HL-60 (cell line): ENCODE results near the gene MAP7D2.

Experiments used
- POLR2AphosphoS5 ChIP-seq: IDR thresholded peaks from 2 replicates; pipeline ENCODE4 v1.6.1; 2012; ENCODE audit warnings: low read depth
- SPI1 ChIP-seq: IDR thresholded peaks from 2 replicates; pipeline ENCODE4 v1.6.1; 2012; ENCODE audit warnings: low read depth, mild to moderate bottlenecking, borderline replicate concordance
- TF ChIP-seq, protein P1 (sequence below): IDR thresholded peaks from 2 replicates; pipeline ENCODE4 v1.6.1; 2012; ENCODE audit warnings: low read depth; ENCODE audit not compliant: insufficient replicate concordance
- TF ChIP-seq, protein P2 (sequence below): IDR thresholded peaks from one replicate; pipeline ENCODE4 v1.5.1; 2011; ENCODE audit warnings: low read length, control low read depth, inconsistent platforms; ENCODE audit not compliant: insufficient read depth

DNA sequence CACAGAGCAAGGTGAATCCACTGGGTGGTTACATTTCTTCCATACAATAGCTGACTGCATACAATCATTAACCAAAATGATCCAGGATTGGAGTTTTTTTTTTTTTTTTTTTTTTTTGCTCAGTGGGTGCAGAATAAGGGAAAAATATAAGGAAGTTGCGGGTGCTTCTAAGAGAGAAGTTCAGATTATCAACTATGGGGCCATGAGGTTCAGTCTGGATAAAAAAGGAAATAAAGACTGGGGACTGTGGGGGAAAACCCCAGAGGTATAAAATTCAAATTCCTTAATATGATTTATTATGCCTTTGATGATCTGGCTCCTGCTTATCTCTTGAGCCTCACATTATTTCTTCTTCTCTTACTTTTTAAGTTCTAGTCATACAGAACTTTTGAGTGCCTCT lies 30.9 kb upstream of the MAP7D2 start:
- TF ChIP-seq POLR2AphosphoS5 (no peak), SPI1 (no peak)
- TF ChIP-seq, protein P1, sequence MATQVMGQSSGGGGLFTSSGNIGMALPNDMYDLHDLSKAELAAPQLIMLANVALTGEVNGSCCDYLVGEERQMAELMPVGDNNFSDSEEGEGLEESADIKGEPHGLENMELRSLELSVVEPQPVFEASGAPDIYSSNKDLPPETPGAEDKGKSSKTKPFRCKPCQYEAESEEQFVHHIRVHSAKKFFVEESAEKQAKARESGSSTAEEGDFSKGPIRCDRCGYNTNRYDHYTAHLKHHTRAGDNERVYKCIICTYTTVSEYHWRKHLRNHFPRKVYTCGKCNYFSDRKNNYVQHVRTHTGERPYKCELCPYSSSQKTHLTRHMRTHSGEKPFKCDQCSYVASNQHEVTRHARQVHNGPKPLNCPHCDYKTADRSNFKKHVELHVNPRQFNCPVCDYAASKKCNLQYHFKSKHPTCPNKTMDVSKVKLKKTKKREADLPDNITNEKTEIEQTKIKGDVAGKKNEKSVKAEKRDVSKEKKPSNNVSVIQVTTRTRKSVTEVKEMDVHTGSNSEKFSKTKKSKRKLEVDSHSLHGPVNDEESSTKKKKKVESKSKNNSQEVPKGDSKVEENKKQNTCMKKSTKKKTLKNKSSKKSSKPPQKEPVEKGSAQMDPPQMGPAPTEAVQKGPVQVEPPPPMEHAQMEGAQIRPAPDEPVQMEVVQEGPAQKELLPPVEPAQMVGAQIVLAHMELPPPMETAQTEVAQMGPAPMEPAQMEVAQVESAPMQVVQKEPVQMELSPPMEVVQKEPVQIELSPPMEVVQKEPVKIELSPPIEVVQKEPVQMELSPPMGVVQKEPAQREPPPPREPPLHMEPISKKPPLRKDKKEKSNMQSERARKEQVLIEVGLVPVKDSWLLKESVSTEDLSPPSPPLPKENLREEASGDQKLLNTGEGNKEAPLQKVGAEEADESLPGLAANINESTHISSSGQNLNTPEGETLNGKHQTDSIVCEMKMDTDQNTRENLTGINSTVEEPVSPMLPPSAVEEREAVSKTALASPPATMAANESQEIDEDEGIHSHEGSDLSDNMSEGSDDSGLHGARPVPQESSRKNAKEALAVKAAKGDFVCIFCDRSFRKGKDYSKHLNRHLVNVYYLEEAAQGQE: no peak
- TF ChIP-seq, protein P2, sequence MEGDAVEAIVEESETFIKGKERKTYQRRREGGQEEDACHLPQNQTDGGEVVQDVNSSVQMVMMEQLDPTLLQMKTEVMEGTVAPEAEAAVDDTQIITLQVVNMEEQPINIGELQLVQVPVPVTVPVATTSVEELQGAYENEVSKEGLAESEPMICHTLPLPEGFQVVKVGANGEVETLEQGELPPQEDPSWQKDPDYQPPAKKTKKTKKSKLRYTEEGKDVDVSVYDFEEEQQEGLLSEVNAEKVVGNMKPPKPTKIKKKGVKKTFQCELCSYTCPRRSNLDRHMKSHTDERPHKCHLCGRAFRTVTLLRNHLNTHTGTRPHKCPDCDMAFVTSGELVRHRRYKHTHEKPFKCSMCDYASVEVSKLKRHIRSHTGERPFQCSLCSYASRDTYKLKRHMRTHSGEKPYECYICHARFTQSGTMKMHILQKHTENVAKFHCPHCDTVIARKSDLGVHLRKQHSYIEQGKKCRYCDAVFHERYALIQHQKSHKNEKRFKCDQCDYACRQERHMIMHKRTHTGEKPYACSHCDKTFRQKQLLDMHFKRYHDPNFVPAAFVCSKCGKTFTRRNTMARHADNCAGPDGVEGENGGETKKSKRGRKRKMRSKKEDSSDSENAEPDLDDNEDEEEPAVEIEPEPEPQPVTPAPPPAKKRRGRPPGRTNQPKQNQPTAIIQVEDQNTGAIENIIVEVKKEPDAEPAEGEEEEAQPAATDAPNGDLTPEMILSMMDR: no peak
